NCI-H1092 (cell line): ENCODE results near the gene PNO1.
A peak's percentile ranks its signal among the peaks of the same experiment; 100 is the strongest.
"Not testable (repeated sequence)": the region's sequence is repeated elsewhere in the genome, so short reads cannot be mapped to it uniquely, and the experiment has no call there.

Source experiments
- DNase-seq: peaks from one replicate; lab custom pipeline; 2025; lab: John Stamatoyannopoulos, UW

Gene PNO1

DNA sequence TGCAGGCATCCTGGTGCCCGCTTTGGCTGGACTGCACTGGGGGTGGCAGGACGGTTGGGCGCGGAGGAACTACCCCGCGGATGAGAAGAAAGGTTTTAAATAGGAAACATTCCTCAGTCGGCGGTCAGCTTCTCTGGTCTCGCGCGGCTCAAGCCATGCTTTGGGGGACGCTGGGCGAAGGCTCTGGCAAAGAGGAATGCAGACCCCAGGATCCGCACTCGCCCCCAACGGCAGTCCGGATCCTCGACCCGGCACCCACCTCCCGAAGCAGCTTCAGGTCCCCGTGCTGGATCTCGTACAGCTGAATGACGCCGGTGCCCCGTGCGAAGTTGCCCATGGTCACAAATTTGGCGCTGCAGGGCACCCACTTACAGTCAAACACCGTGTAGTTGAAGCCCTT is 686 bp upstream of the PNO1 start:
- DNase-seq, result peak; percentile 8

DNA sequence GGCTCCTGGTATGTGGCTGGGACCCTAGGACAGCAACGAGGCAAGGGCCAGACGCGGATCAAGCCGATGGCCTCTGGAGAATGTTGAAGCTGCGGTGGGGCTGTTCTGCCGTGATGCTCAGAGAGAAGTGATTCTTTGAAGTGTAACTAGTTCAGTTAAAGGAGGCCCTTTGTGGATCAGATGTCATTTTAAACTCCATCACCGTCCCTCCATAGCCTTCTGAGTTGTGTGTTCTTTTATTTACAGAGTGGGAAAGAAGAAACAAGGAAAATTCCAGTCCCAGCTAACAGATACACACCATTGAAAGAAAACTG is 403 bp downstream of the PNO1 start:
- DNase-seq, result no peak

GRCh38 chr2:68163641-68164040 is 6.0 kb downstream of the PNO1 start:
- DNase-seq, result no peak

DNA sequence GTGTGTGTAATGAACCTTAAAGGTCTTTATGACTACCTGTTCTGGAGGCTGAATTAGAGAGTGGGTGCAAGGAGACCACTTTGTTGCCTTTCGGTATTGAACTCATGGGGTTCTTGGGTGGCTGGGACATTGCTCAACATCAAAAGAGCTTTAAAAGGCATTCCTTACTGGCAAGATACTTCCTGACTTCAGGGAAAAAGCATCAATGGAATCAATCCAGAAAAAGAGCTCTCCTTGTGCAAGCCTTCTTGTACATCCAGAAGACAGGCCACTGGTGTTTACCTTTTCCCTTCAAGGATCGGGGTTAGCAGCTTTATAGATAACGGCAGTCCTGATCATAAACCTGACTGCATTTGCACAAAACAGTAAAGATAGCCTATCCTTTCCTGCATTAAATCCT is 9.5 kb downstream of the PNO1 start:
- DNase-seq, result no peak

- no peak for DNase-seq
Observed at GRCh38 chr2:68169308-68169707, 11.6 kb downstream of the PNO1 start.

- no peak for DNase-seq
Observed at GRCh38 chr2:68171146-68171545, 13.5 kb downstream of the PNO1 start.

- DNase-seq, result no peak
Observed at GRCh38 chr2:68171684-68172083, 14.0 kb downstream of the PNO1 start.

GRCh38 chr2:68172521-68172920 is 14.8 kb downstream of the PNO1 start:
- DNase-seq, result no peak

- DNase-seq, result no peak
Observed at GRCh38 chr2:68172990-68173700, 15.5 kb downstream of the PNO1 start.

DNA sequence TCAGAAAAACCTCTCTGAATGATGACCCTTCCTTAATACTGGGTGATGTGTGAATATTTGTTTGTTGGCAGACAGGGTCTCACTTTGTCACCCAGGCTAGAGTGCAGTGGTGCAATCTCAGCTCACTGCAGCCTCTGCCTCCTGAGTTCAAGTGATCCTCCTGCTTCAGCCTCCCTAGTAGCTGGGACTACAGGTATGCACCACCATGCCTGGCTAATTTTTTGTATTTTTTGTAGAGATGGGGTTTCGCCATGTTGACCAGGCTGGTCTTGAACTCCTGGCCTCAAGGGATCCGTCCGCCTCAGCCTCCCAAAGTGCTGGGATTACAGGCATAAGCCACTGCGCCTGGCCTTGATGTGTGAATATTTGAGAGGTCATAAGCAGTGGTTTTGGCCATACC is 17.5 kb downstream of the PNO1 start:
- DNase-seq, result not testable (repeated sequence)

DNA sequence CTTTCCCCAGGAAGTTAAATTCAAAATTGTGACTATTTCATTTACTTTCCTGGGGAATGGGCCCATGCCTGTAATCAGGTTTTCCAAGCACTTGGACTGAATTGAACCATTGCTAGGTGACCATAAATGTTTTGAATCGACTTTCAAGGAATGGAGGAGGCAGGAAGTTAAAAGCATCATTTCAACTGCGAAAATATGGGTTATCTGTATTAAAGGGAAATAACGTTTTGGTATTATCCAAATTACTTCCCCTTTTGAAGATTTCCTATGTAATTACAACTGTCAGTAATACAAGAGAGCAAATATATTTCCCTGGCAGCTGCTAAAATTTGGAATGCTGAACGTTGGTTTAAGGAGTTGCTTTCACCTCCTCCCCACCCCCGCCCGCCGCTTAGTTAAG is 19.0 kb downstream of the PNO1 start:
- DNase-seq, result no peak

GRCh38 chr2:68177541-68177940 is 19.9 kb downstream of the PNO1 start:
- DNase-seq, result no peak

DNA sequence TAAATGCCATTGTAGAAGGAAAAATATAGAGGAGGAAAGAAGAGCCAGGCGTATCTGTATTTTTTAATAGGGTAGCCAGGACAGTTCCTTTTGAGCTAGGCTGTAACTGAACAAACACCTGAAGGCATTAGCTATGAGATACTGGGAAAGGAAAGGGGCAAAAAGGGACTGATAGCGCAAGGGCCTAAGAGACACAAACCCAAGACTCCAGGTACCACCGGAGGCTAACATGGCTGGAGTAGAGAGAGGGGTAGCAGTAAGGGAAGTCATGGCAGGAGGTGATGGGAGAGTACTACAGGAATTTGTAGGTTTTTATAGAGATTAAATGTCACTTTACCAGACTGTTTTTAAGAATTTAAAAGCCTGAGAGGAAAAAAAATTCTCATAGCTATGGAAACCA is 20.7 kb downstream of the PNO1 start:
- no peak for DNase-seq

DNA sequence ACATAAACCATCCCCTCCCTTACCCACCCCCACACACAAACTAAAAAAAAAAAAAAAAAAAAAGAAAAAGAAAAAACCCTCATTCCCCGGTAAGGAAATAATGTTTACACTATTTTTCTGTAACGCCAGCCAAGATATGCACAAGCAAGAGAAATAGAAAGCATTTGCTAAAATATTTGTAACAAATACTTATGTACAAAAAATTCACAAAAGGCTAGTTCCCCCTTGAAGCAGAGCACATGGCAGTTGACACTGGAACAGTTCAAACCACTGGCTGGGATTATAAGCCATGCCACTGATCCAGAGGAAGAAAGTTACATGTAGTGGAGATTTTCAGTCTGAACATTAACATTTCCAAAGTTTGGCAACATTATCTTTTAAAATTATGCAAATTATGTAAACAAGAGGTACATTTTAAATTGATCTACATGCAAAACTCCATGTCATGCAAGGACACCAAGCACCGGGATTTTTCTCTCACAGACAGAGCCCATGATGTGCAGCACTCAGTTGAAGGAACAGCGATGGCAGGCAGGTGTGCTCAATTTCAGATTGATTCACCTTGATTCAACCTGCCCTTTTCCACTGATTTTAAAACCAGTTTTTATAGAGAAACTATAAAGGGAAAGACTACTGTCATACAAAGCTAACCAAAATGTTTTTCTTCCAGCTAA is 21.4 kb downstream of the PNO1 start:
- no peak for DNase-seq

DNA sequence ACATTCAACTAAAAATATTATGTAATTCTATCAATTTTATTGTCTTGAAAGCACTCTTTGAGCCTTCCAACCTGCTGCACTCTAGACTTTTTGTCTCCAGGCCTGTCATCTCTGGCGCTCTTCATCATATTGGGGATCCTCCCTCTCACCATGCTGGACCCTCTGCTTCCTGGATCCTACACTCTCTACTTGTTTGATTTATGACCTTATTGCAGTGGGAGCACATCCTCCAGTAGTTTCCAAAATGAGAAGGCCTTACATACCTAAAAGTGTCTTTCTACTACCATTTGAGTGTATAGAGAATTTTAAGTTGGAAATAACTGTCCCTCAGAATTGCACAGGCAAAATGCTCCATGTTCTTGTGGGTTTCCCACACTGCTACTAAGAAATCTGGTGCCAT is 25.2 kb downstream of the PNO1 start:
- DNase-seq, result no peak

GRCh38 chr2:68185541-68186164 is 28.0 kb downstream of the PNO1 start:
- no peak for DNase-seq

GRCh38 chr2:68187329-68187728 is 29.6 kb downstream of the PNO1 start:
- DNase-seq, result no peak

GRCh38 chr2:68188831-68189230 is 31.1 kb downstream of the PNO1 start:
- no peak for DNase-seq

DNA sequence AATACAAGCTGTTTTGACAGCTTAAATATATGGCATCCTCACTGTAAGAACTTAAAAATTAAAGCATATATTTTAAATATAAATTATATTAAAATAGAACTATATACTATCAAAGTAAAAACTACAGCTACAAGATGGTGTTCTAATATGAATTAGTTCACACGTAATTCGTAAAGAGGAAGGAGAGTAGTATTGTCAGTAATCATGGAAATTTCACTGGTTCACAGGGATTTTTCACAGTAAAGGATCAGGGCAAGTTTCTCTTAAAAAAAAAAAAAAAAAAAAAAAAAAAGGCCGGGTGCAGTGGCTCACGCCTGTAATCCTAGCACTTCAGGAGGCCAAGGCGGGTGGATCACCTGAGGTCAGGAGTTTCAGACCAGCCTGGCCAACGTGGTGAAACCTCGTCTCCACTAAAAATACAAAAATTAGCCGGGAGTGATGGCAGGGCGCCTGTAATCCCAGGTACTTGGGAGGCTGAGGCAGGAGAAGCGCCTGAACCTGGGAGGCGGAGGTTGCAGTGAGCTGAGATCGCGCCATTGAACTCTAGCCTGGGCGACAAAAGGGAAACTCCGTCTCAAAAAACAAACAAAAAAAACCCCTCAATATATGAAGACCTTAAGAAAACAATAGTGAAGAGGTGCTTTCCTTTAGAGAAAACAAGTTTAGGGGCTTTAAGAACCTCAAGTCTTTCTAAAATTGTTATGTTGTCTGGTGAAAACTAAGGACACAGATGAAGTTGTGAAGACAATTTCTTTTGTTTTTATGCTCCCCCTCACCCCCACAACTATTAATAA is 32.5 kb downstream of the PNO1 start:
- no peak for DNase-seq

GRCh38 chr2:68190991-68191731 is 33.5 kb downstream of the PNO1 start:
- DNase-seq, result no peak

DNA sequence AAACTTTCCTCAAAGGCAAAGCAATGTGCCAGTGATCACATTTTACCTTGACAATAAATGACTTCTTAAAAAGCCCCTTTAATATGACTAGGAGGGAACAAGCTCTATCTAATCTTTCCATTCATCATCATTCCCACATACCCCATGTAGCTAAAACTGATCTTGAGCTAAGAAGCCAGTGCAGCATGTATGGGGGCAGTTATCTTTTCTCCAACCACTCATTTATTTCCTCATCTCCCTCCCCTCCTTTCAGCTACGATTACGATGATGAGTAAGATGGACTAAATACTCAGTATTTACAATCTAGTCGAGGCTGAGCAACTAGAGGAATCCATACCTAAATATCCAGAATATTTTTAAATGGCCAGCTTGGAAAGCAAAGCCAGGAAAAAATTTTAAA is 35.5 kb downstream of the PNO1 start:
- no peak for DNase-seq

DNA sequence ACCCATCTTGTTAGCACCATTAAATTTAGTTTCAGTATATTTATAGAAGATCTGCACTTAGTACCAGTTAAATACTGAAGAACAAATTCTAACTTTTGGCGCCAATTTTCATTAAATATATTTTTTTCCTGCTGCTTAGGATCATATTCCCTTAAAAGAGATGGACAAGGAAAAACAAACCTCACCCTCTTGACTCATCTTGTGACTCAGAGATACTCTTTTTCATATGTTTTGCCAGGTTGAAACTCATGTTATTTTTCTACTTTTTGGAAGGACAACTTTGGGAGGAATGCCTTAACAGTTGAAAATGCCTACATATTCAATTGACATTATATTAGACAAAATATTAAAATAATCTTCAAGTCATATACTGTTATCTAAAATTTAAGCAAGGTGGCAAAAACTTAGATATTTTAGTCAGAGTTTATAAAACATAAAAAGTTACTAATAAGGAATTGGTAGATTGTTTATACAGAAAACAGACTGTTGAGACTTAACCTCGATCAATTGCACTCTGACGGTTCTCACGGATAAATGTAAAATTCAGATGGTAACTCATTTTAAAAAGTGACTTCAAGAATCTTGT is 36.2 kb downstream of the PNO1 start:
- no peak for DNase-seq
